Vagina (tissue), 2 donors: ENCODE results near the gene C4orf51. TPM values are rescaled to one million over a fixed set of nuclear protein-coding genes. Genes with fewer than 3 reads are reported as not detected.

ENCODE experiments used
- DNase-seq, 2 donors: peaks; one replicate each; pipeline ENCODE4 v3.0.0-alpha.2; 2017; ENCODE audit errors: extremely low spot score in 2 of 2
- H3K27ac ChIP-seq: fragments of 200-600 bp; sonication (generic); one replicate; pipeline ENCODE4 v1.5.1; 2019
- H3K27me3 ChIP-seq: fragments of 200-600 bp; sonication (generic); one replicate; pipeline ENCODE4 v1.5.1; 2019
- H3K36me3 ChIP-seq, 2 donors: fragments of 200-600 bp; sonication (generic); one replicate each; pipeline ENCODE4 v1.5.1; 2017 to 2019
- H3K4me1 ChIP-seq: fragments of 200-600 bp; sonication (generic); one replicate; pipeline ENCODE4 v1.5.1; 2019
- H3K4me3 ChIP-seq, 2 donors: fragments of 200-600 bp; sonication (generic); 1 replicate in 1 of 2; 2 replicates in 1 of 2; pipeline ENCODE4 v1.5.1; 2016 to 2019
- H3K9me3 ChIP-seq: fragments of 200-600 bp; sonication (generic); one replicate; pipeline ENCODE4 v1.5.1; 2019
- POLR2A ChIP-seq, 2 donors: fragments of 450-650 bp; IDR thresholded peaks; one replicate each; pipeline ENCODE4 v1.6.1; 2017; ENCODE audit warnings: antibody characterized with exemption in 2 of 2, mild to moderate bottlenecking in 2 of 2, moderate library complexity in 2 of 2
- POLR2AphosphoS5 ChIP-seq, 2 donors: sonication (generic); formaldehyde crosslinking; IDR thresholded peaks; one replicate each; pipeline ENCODE4 v1.9.0; 2017; ENCODE audit warnings: antibody characterized with exemption in 2 of 2, mild to moderate bottlenecking in 2 of 2, low read depth in 1 of 2; ENCODE audit not compliant: insufficient read depth in 1 of 2
- intact Hi-C: fragments of 100-400 bp; cut with DNase I; formaldehyde crosslinking; loops from one replicate; pipeline ENCODE4 v1.15.1; 2023
- total RNA-seq: library from RNA; depleted of rRNA; stranded (reverse); fragments of >200 nt; gene quantifications from one replicate; pipeline ENCODE4 v1.2.3, GENCODE V29; 2016
- TF ChIP-seq, protein P1 (sequence below), 3 experiments: fragments of 450-650 bp in 2 of 3; fragments of 200-600 bp in 1 of 3; sonication (generic) in 1 of 3; IDR thresholded peaks; one replicate each; pipeline ENCODE4 v1.5.1; 2017 to 2019; ENCODE audit warnings: antibody characterized with exemption in 3 of 3, mild to moderate bottlenecking in 2 of 3, moderate library complexity in 2 of 3

C4orf51 gene
- total RNA-seq, 1 donor from 2014 or later = not detected

DNA sequence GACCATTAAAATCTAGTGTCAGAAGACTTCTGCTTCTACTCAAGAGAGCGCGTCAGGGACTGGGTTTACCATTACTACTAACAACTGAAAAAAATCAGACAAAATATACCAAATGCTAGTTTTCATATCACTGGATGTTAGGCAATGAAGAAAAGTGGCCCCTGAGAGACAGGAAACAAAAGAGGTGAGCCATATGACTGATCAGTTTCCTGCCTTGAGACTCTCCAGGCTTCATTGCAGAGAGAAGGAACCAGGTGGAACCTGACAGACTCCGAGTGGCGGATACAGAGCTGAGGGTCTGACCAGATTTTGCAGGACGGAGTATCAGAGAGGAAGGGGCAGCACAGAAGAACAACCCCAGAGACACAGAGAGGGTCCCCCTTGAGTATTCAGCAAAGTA, 86.3 kb downstream of the C4orf51 start:
- Histone ChIP-seq H3K4me1 (no peaks in the 10 kb centered on the region), H3K27me3 (no peaks in the 10 kb centered on the region), H3K27ac (no peak overlapping the region), H3K36me3 (peaks cover 0 to 14% of the 10 kb centered on the region in 2 donors), H3K4me3 (no peak overlapping the region), H3K9me3 (no peaks in the 10 kb centered on the region)
- TF ChIP-seq, protein P1, sequence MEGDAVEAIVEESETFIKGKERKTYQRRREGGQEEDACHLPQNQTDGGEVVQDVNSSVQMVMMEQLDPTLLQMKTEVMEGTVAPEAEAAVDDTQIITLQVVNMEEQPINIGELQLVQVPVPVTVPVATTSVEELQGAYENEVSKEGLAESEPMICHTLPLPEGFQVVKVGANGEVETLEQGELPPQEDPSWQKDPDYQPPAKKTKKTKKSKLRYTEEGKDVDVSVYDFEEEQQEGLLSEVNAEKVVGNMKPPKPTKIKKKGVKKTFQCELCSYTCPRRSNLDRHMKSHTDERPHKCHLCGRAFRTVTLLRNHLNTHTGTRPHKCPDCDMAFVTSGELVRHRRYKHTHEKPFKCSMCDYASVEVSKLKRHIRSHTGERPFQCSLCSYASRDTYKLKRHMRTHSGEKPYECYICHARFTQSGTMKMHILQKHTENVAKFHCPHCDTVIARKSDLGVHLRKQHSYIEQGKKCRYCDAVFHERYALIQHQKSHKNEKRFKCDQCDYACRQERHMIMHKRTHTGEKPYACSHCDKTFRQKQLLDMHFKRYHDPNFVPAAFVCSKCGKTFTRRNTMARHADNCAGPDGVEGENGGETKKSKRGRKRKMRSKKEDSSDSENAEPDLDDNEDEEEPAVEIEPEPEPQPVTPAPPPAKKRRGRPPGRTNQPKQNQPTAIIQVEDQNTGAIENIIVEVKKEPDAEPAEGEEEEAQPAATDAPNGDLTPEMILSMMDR (IDR thresholded peaks at IDR 0.05) = no peak
- TF ChIP-seq POLR2AphosphoS5 (IDR thresholded peaks at IDR 0.05; ENCODE audit: insufficient read depth in 1 of 2, low read depth in 1 of 2) = no peak
- TF ChIP-seq POLR2A (IDR thresholded peaks at IDR 0.05) = no peak
- no peak for DNase-seq
- intact Hi-C loops = no loop called here

DNA sequence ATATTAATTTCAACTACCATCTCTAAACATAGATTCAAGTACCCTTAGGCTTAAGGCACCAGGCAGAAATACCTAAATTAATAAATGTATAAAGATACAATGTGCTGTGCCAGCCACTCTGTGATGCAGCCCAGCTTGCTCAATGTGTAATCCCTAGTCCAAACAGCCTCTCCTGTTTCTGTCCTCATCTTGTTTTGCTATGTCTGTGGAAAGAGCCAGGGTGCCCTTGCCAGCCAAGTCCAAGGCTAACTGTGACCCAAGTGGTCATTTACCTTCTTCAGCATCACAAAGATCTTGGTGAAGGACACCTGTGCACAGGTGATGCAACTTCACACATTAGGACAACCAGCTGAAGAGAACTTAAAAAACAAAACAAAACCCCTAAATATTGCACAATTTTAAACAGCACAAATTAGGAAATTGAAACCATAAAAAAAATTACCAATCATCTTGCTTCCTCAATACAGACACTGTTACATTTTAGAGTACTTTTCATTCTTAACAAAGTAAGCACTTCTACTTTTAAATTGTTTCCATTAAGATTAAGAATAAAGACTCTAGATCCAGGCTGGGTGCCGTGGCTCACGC, 89.6 kb downstream of the C4orf51 start:
- Histone ChIP-seq H3K36me3 (peaks cover 0 to 20% of the 10 kb centered on the region in 2 donors), H3K27ac (no peak overlapping the region), H3K4me3 (no peak overlapping the region), H3K9me3 (no peaks in the 10 kb centered on the region), H3K4me1 (no peaks in the 10 kb centered on the region), H3K27me3 (no peaks in the 10 kb centered on the region)
- intact Hi-C loops = no loop called here
- DNase-seq = no peak
- TF ChIP-seq POLR2AphosphoS5 (IDR thresholded peaks at IDR 0.05; ENCODE audit: insufficient read depth in 1 of 2, low read depth in 1 of 2) (no peak), POLR2A (IDR thresholded peaks at IDR 0.05) (no peak)
- TF ChIP-seq, protein P1 (IDR thresholded peaks at IDR 0.05) = no peak

DNA sequence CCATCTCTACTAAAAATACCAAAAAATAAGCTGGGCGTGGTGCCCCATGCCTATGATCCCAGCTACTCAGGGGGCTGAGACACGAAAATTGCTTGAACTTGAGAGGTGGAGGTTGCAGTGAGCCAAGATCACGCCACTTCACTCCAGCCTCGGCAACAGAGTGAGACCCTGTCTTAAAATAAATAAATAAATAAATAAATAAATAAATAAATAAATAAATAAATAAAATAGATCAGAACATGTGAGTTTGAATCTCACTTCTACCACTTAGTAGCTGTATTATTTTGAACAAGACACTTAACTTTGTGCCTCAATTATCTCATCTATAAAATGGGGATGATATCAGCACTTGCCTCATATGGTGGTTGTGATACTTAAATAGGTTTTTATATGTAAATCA, 90.2 kb downstream of the C4orf51 start:
- intact Hi-C loops = no loop called here
- H3K9me3 ChIP-seq = no peaks in the 10 kb centered on the region
- no peak for TF ChIP-seq POLR2AphosphoS5 (IDR thresholded peaks at IDR 0.05; ENCODE audit: insufficient read depth in 1 of 2, low read depth in 1 of 2)
- TF ChIP-seq POLR2A (IDR thresholded peaks at IDR 0.05) = no peak
- no peak overlapping the region for H3K4me3 ChIP-seq
- no peak for DNase-seq
- no peak overlapping the region for H3K27ac ChIP-seq
- H3K27me3 ChIP-seq = no peaks in the 10 kb centered on the region
- H3K36me3 ChIP-seq = peaks cover 0 to 14% of the 10 kb centered on the region in 2 donors
- no peaks in the 10 kb centered on the region for H3K4me1 ChIP-seq

DNA sequence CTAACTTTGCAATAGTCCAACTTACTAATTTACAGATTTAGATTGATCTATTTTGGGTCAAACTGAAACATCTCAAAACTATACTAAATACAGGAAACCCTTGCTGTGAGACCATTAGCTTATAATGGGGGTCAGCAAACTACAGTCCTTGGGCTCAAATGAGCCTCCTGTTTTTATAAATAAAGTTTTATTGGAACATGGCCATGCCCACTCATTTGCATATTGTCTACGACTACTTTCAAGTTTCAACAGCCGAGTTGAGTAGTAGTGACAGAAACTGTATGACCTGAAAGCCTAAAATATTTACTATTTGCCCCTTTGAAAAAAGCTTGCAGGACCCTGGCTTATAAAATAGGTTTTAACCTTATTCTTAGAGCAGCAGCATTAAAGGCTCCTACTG, 92.4 kb downstream of the C4orf51 start:
- intact Hi-C loops = no loop called here
- Histone ChIP-seq H3K4me1 (no peaks in the 10 kb centered on the region), H3K36me3 (peaks cover 0 to 9% of the 10 kb centered on the region in 2 donors)

DNA sequence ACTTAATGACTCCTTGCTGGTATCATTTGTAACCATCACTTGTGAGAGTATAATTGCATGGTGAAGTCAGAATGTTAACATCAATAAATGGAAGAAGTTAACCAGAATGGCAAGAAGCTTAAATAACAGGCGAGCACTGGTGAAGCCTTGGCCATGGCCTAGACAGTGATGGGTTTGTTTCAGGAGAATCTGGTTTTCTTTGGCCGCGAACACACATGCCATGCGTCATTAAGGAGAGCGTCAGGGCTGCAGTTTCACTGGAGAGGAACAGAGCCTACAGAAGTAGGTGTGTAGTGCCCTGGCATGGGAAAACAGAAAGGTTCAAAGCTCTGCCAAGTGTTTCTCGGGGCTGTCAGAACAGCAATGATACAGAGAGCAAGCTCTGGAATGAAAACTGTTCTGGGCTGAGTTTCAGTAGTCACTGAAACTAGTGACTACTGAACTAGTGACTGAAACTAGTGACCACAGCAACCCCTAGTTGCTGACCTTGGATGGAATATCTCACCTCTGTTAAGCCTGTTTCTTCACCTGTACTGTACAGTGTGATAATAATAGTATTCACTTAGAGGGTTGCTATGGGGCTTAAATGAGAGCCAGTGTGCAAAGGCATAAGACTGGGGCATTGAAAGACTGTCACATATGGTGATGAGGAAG, 93.8 kb downstream of the C4orf51 start:
- Histone ChIP-seq H3K9me3 (no peaks in the 10 kb centered on the region), H3K4me1 (no peaks in the 10 kb centered on the region), H3K4me3 (no peak overlapping the region), H3K27me3 (no peaks in the 10 kb centered on the region), H3K36me3 (peaks cover 0 to 9% of the 10 kb centered on the region in 2 donors), H3K27ac (no peak overlapping the region)
- TF ChIP-seq POLR2A (IDR thresholded peaks at IDR 0.05) (no peak), POLR2AphosphoS5 (IDR thresholded peaks at IDR 0.05; ENCODE audit: insufficient read depth in 1 of 2, low read depth in 1 of 2) (no peak)
- TF ChIP-seq, protein P1 (IDR thresholded peaks at IDR 0.05) = no peak
- intact Hi-C loops = no loop called here
- no peak for DNase-seq

More for the DNA sequence above, 92.4 kb downstream of the C4orf51 start:
- H3K27ac ChIP-seq = no peak overlapping the region
- no peak overlapping the region for H3K4me3 ChIP-seq
- H3K27me3 ChIP-seq = no peaks in the 10 kb centered on the region
- H3K9me3 ChIP-seq = no peaks in the 10 kb centered on the region
- TF ChIP-seq POLR2A (IDR thresholded peaks at IDR 0.05) (no peak), POLR2AphosphoS5 (IDR thresholded peaks at IDR 0.05; ENCODE audit: insufficient read depth in 1 of 2, low read depth in 1 of 2) (no peak)
- TF ChIP-seq, protein P1 (IDR thresholded peaks at IDR 0.05) = no peak
- DNase-seq = no peak
